HG03342 (cell line): ENCODE data around the gene TCF20.
A peak's percentile ranks its signal among the peaks of the same experiment; 100 is the strongest.

Experiments used
- ATAC-seq: cut with Tn5 transposase; IDR thresholded peaks from one replicate; pipeline ENCODE4 v1.9.1; 2021; ENCODE audit warnings: mild to moderate bottlenecking, moderate library complexity; ENCODE audit not compliant: unreplicated experiment

TCF20 gene

GRCh38 chr22:42282252-42282942, 11.9 kb upstream of the TCF20 start:
- no peak for ATAC-seq

- no peak for ATAC-seq
Observed at GRCh38 chr22:42281706-42282251, 11.3 kb upstream of the TCF20 start.

DNA sequence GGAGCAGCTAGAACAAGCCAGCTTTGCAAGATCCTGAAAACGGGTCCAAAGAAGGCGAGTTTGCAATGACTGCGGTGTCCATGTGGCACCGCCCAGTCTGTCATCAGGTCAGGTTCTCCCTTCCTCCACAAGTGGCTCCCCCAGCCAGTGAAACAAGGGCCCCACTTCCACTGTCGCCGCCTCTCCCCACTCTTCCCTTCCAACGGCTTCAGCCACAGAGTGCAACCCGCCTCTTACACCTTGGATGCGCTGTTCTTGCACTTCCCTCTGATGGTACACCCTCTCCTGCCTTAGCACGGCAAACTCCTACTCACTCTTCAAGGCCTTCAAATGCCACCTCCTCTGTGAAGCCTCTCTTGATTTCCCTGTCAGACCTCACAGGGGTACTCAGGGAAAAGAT, 10.8 kb upstream of the TCF20 start:
- no peak for ATAC-seq

- no peak for ATAC-seq
Observed at GRCh38 chr22:42280836-42281235, 10.4 kb upstream of the TCF20 start.

GRCh38 chr22:42280140-42280539, 9.7 kb upstream of the TCF20 start:
- no peak for ATAC-seq

DNA sequence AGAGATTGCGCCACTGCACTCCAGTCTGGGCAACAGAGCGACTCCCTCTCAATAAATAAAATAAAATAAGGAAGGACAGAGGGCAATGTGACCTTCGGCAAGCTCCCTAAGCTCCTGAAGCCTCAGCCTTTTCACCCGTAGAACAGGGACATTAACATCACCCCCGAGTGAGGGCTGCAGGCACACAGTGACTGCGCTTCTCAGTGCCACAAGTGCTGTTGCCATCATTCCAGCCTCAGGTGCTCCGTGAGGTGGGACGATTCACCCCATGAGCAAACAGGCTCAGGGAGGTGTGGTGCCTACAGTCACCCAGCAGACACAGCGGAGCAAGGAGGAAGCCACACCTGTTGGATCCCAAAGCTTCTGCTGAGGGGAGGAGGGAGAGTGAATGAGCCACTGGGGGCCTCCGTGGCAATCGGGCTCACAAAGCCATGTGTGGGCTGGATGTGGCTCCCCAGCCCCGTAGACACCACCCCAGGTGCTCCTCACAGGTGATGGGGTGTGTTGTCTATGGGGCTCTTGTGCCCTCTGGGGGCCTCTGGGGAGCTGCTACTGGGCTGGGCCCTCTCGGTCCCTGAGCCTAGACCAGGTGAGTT, 9.1 kb upstream of the TCF20 start:
- no peak for ATAC-seq

DNA sequence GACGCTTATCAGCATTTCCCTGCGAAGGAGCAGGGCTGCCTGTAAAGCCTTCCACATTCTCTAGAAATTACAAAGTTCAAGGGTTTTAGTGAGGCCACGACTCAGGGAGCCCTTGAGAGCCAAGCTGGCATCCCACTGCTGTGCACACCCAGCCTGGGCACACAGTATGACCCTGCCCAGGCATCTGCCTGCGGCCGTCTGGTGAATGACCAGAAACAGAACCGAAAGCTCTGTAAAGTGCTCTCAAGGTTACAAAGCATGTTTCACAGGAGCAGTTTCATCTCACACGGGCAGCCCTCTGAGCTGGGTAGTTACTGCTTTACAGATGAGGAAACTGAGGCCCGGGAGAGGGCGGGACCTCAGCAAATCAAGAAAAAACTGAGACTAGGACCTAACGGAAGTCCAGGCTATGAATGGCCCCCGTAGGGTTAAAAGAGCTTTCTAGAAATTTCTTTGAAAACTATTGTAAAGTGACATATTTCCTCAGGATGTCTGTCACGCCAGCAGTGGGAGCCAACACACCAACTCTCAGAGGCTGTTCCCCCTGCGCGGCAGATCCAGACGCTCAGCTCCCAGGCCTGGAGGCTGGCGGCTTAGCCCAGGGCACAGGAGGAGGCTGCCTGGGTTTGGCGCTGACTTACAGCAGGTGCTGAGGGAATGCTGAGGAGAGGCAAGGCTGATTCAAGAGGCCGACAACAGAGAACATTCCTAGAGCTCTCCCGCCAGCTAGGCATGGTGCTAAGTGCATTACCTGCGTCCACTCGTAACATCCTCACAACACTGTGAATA, 7.7 kb upstream of the TCF20 start:
- ATAC-seq, result no peak

DNA sequence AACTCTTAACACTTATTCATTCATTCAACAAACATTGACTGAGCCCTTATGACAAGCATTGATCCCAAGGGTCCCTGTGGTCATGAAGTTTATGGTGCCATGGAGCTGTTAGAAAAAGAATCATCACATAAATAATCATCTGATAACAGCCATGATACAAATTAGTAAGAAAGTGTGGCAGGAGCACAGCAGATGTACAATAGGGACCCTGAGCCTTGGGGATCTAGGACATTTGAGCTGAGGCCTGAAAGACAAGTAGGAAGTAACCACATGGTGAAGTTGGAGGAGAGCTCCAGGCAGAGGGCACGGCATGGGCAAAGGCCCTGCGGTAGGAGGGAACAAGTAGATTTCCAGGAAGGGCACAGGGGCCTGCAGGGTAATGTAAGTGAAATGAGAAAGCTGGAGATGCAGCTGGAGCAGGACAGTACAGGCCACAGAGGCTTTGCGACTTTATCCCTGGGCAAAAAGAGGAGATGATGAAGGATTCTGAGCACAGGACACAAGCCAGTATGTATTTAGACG, 6.8 kb upstream of the TCF20 start:
- no peak for ATAC-seq

DNA sequence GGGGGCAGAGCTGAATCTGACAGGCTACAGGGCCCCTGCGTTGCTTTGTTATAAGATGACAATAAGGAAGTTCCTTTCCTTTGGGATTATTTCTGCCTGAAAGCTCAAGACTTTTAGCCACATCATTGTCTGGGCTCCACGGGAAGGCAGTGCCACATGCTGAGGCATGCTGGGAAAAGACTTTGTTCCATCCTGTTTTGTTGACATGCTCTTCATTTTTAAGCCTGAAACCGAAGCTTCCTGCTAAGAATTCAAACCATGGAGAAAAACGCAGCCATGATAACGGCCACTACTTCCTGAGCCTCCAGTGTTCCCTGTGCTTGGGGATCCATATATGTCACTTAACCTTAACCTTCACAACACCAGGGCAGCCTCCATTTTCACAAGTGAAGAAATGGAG, 5.5 kb upstream of the TCF20 start:
- no peak for ATAC-seq

DNA sequence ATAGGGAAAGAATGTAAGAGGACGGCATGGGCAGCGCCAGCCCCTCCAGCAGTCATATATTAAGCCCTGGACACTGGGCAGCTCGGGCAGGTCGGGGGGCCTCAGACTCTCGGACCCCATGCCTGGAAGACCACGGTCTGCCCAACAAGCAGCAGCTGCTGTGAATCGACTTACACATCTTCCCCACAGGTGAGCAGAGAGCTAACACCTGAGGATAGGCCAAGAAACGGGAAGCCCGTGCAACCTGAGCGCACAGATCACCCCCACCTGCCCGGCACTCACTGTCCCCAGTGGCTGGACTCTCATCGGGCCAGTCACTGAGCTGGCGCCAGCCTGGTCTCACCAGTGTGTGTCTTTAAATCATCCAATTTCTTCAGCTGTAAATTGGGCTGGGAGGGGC, 4.7 kb upstream of the TCF20 start:
- ATAC-seq, result no peak

DNA sequence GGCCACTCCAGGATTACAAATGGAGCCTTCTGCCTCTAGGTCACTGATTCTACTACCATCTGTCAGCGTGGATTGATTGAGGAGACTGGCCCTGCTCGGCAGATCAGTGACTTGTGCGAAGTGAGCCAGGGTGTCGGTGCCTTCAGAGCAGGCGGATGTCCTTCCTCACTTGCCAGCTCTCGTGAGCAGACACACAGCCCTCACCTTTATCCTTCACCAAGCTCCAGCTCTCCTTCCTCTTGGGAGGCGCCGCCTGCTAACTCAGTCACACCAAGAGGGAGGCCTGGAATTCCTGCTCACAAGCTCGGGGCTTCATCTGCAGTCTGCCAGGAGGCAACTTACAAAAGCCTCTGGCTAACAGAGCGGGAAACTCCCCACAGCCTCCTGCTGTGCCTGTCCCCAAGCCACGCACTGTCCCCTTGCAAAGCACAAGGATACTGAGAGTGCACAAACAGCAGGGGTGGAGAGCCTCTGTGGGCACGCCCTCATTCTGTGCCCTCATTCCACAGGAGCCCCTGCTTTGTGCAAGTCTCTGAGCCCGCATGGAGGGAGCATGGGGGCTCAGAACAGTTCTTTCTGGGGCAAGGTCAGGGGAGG, 3.5 kb upstream of the TCF20 start:
- ATAC-seq, result no peak

DNA sequence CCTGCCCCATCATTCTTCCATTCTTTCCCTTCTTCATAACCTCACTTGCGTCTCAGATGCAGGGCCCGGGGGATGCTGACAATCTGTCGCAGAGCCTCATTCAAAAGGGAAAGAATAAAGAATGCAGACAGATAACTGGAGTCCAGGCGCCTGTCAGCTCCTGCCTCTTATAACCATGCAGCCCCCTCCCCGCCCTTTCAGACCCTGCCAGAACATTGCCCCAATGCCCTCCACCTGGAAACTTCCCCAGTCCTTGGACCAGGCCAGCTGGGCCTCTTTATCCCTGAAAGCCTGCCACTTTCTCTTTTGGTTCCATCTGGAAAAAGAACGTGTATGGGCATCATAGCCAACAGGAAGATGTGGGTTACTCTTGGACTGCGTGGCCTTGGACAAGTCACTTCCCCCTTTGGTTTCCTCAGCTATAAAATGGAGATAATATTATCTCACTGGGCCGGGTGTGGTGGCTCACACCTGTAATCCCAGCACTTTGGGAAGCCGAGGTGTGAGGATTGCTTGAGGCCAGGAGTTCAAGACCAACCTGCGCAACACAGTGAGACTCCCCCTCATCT, 2.1 kb upstream of the TCF20 start:
- no peak for ATAC-seq

GRCh38 chr22:42271906-42272305, 1.5 kb upstream of the TCF20 start:
- no peak for ATAC-seq

DNA sequence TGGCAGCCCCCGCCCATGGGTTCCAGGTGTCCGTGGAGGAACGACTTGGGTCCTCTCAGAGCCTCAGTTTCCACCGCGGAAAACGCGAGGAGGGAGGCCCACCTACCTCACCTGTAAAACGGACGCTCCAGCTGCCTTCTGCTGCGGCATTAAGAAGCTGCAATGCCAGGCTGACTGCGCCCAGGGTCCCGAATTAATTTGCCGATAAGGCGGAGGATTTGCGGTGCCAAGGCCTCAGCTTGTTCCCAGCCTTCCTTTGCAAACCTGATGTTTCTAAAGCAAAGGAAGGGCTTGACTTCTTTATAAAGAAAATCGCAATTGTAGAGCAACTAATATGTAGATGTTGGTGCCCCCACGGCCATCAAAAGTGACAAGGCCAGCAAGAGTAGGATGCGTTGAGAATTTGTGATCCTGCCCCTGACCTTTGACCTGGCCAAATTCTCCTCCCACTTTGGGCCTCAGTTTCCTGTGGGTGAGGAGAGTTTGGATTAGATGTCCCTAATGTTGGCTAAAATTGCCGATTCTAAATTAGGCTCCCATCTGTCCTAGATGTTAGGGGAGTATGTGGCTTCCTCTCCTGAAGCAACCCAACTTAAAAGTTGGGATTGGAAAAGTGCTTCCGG, 849 bp upstream of the TCF20 start:
- ATAC-seq, result no peak

DNA sequence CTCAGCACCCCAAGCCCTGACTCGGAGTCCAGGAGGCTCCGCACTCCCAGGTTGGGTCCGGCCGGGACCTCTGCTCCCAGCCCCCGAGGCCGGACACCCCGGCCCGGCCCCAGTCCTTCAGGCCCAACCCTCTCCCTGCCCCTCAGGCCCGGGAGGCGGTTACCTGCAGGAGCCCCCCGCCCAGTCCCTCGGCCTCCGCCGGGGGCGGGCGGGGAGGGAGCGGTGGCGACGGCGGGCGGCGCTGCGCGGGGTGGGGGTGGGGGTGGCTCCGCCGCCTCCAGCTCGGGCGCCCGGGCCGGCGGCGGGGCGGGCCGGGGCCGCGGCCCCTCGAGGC, 310 bp downstream of the TCF20 start:
- peak; percentile 35 for ATAC-seq

GRCh38 chr22:42269432-42270175, 849 bp downstream of the TCF20 start:
- peak; percentile 56 for ATAC-seq

- ATAC-seq, result no peak
Observed at GRCh38 chr22:42268852-42269410, 1.5 kb downstream of the TCF20 start.

- no peak for ATAC-seq
Observed at GRCh38 chr22:42265321-42265720, 5.1 kb downstream of the TCF20 start.

DNA sequence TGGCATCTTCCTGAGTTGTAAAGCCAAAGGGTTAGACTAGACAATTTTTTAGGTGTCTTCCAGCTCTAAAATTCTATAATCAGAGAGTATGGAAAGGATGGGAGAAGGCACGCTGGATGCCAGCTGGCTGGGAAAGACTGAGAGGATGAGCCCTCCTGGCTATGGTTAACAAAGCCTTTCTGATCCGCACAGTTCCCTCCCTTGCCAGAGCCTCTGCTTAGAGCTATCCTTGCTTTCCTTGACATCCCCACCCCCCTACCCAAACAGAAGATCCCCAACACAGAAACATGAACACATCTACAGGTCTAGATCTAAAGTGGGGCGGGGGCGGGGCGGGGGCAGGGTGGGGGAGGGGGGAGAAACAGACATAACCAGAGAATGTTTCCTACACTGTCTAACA, 6.5 kb downstream of the TCF20 start:
- no peak for ATAC-seq

DNA sequence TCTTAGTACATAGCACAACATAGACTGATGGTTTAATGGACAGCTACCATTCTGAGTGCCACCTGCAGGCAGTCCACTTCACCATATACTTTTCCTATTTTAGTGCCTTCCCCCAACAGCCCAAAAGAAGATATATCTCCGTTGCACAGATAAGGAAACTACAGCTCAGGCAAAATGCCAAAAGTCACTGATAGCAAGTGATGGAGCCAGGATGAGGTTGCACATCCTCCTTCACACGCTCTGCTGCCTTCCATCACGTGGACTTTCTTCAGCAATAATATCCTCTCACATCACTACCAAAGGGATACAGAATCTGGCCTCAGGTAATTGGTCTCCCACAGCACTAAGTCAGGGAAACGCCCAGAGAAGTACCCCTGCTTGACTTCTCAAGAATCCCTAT, 7.5 kb downstream of the TCF20 start:
- no peak for ATAC-seq
